BJ (cell line): ENCODE measurements around the gene COLGALT1. TPM values are rescaled to one million over a fixed set of nuclear protein-coding genes. Genes with fewer than 3 reads are reported as not detected.

Experiments used
- CTCF ChIA-PET: fragments of 350-600 bp; formaldehyde crosslinking; extraction: SDS; loops from one replicate; lab custom pipeline; 2021; ENCODE audit warnings: antibody characterized with exemption, inconsistent platforms; lab: Yijun Ruan, JAX
- POLR2A ChIA-PET: fragments of 300-600 bp; sonication (Branson Sonifier 250); formaldehyde crosslinking; extraction: SDS; loops from one replicate; lab custom pipeline; 2021; ENCODE audit warnings: antibody characterized with exemption; lab: Charles Lee
- DNase-seq: peaks from one replicate; pipeline ENCODE4 v3.0.0-alpha.2; 2011; ENCODE audit warnings: low read depth
- H3K27me3 ChIP-seq: 2 replicates; pipeline ENCODE4 v1.6.0; 2011; ENCODE audit warnings: low read length; ENCODE audit not compliant: control insufficient read depth, insufficient read depth
- H3K36me3 ChIP-seq: 2 replicates; pipeline ENCODE4 v1.5.1; 2011; ENCODE audit warnings: low read length; ENCODE audit not compliant: control insufficient read depth, insufficient read depth
- H3K4me3 ChIP-seq: 2 replicates; pipeline ENCODE4 v1.5.1; 2011; ENCODE audit warnings: low read depth, mild to moderate bottlenecking, control low read depth, low read length
- polyA plus RNA-seq: library from polyadenylated mRNA; depleted of rRNA; stranded (reverse); fragments of >200 nt; gene quantifications from 2 replicates; pipeline ENCODE4 v1.2.3, GENCODE V29; 2011
- TF ChIP-seq, protein P1 (sequence below): IDR thresholded peaks from 2 replicates; pipeline ENCODE4 v1.5.1; 2011; ENCODE audit warnings: low read depth, mild to moderate bottlenecking, control low read depth, inconsistent platforms, low read length, moderate library complexity; ENCODE audit not compliant: insufficient read depth

COLGALT1 gene
- polyA plus RNA-seq, 1 experiment, result 158 TPM

DNA sequence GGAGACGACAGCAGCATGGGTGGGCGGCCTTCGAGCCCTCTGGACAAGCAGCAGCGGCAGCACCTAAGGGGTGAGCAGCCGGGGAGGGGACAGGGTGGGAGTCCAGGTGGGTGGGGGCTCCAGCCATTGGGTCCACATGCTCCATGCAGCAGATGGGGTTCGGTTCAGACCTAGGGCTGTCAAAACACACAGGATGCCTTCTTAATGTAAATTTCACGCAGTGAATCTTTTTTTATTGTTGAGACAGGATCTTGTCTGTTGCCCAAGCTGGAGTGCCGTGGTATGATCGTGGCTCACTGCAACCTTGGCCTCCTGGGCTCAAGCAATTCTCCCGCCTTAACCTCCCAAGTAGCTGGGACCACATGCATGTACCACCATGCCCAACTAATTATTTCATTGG lies 28.1 kb upstream of the COLGALT1 start:
- Histone ChIP-seq H3K4me3 (no peak overlapping the region), H3K27me3 (0 out of 2 replicates have a peak, but pooled peaks cover 2% of the 10 kb centered on the region), H3K36me3 (no peaks in the 10 kb centered on the region)
- DNase-seq, result no peak
- TF ChIP-seq, protein P1, sequence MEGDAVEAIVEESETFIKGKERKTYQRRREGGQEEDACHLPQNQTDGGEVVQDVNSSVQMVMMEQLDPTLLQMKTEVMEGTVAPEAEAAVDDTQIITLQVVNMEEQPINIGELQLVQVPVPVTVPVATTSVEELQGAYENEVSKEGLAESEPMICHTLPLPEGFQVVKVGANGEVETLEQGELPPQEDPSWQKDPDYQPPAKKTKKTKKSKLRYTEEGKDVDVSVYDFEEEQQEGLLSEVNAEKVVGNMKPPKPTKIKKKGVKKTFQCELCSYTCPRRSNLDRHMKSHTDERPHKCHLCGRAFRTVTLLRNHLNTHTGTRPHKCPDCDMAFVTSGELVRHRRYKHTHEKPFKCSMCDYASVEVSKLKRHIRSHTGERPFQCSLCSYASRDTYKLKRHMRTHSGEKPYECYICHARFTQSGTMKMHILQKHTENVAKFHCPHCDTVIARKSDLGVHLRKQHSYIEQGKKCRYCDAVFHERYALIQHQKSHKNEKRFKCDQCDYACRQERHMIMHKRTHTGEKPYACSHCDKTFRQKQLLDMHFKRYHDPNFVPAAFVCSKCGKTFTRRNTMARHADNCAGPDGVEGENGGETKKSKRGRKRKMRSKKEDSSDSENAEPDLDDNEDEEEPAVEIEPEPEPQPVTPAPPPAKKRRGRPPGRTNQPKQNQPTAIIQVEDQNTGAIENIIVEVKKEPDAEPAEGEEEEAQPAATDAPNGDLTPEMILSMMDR, result no peak
- POLR2A ChIA-PET, result no interaction called here
- CTCF ChIA-PET, result no interaction called here

DNA sequence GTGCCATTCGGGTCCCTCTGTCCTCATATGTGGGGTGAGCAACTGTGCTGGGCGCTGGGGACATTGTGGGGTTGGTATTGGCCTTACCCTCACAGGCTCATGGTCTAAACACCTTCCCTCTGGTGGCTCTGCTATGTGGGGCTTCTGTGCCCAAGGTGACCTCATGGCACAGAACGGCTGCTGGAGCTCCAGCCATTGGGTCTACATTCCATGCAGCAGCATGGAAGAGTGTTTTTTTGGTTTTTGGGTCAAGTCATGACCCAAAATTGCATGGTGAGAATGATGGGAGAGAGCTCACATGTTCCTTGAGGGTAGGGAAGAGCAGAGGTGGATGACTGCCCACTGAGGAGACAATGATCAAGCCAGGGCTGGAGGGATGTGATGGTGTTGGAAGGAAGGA lies 26.8 kb upstream of the COLGALT1 start:
- TF ChIP-seq, protein P1, result no peak
- H3K4me3 ChIP-seq, result no peak overlapping the region
- H3K36me3 ChIP-seq, result no peaks in the 10 kb centered on the region
- H3K27me3 ChIP-seq, result 0 out of 2 replicates have a peak, but pooled peaks cover 2% of the 10 kb centered on the region
- CTCF ChIA-PET, result interaction anchor here (1.0 to 3.8 kb wide), 3 partner anchors 8 to 194 kb away, joined by 3 to 12 read pairs (median 3); no protein-coding TSS in a partner anchor
- POLR2A ChIA-PET, result no interaction called here
- no peak for DNase-seq

DNA sequence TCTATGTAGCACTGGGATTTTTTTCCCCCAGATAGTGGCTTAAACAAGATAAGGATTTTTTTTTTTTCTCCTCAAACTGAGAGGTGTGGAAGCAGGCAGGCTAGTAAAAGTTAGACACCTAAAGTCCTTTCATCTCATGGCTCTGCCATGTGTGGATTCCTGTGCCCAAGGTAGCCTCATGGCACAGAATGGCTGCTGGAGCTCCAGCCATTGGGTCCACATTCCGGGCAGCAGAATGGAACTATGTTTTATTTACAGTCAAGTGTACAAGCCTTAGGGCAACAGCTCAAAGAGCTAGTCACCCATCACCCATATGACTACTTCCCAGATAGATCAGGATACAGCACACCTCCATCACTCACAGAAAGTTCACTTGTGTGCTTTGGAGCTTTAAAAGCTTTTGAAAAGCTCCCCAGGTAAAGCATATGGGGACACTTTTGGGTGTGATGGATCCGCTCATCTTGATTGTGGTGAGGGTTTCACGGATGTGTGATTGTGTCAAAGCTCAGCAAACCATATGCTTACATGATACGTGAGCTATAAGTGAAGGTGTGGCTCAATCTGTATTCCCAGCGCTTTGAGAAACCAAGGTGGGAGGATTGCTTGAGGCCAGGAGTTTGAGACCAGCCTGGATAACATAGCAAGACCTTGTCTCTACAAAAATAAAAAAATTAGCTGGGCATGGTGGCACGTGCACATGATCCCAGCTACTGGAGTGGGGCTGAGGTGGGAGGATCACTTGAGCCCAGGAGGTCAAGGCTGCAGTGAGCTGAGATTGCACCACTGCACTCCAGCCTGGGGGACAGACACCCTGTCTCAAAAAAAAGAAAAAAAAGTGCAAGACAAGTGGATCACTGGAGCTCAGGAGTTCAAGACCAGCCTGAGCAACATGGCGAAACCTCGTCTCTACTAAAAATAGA lies 25.9 kb upstream of the COLGALT1 start:
- Histone ChIP-seq H3K27me3 (0 out of 2 replicates have a peak, but pooled peaks cover 2% of the 10 kb centered on the region), H3K4me3 (no peak overlapping the region), H3K36me3 (no peaks in the 10 kb centered on the region)
- TF ChIP-seq, protein P1, result no peak
- ChIA-PET POLR2A (interaction anchor here (0.6 kb wide), 1 partner anchor 15 kb away, joined by 4 read pairs; no protein-coding TSS in a partner anchor), CTCF (interaction anchor here (0.6 to 3.8 kb wide), 5 partner anchors 9 to 193 kb away, joined by 3 to 12 read pairs (median 3); no protein-coding TSS in a partner anchor)
- no peak for DNase-seq

DNA sequence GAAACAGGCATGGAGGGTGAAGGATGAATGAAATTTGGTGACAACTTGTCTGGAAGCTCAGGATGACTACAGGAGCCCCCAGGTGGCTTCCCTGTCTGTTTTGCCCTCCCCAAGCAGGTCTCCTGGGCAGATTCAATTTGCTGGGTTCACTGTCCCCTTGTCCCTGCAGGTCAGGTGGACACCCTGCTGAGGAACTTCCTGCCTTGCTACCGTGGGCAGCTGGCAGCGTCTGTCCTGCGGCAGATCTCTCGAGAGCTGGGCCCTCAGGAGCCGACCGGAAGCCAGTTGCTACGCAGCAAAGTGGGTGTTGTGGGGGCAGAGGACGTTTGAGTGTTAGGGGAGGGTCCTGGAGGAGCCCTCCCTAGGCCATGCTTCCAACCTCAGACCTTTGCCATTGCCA lies 24.9 kb upstream of the COLGALT1 start:
- Histone ChIP-seq H3K4me3 (no peak overlapping the region), H3K27me3 (0 out of 2 replicates have a peak, but pooled peaks cover 2% of the 10 kb centered on the region), H3K36me3 (no peaks in the 10 kb centered on the region)
- TF ChIP-seq, protein P1, result no peak
- DNase-seq, result no peak
- ChIA-PET CTCF (interaction anchor here (1.0 to 3.8 kb wide), 2 partner anchors 10 to 236 kb away, joined by 5 to 12 read pairs; no protein-coding TSS in a partner anchor), POLR2A (no interaction called here)

DNA sequence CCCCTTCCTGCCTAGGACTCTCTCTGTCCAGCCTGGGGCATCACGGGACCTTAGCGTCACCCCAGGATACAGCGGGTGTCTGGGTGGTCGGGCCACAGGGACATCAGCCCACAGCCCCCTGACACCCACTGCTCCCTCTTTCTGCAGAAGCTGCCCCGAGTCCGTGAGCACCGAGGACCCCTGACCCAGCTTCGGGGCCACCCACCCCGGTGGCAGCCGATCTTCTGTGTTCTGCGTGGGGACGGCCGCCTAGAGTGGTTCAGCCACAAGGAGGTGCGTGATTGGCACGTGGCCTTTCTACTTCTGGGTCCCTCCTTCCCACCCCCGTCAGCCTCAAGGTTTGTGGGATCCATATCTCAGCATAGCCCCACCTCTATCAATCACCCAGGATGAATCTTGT lies 23.3 kb upstream of the COLGALT1 start:
- ChIA-PET CTCF (interaction anchor here (3.8 kb wide), 1 partner anchor 12 kb away, joined by 12 read pairs; no protein-coding TSS in a partner anchor), POLR2A (no interaction called here)
- TF ChIP-seq, protein P1, result no peak
- Histone ChIP-seq H3K36me3 (no peaks in the 10 kb centered on the region), H3K4me3 (no peak overlapping the region), H3K27me3 (0 out of 2 replicates have a peak, but pooled peaks cover 2% of the 10 kb centered on the region)
- no peak for DNase-seq
